ENCODE data around the gene CD180.

GRCh38 chr5:67240846-67241245 lies 44.2 kb upstream of the CD180 start:
- TF ChIP-seq EZH2phosphoT487 (IDR thresholded peaks at IDR 0.05; ENCODE audit: insufficient read depth, low read depth) (no peak), EZH2 (IDR thresholded peaks at IDR 0.05; ENCODE audit: insufficient read depth, poor library complexity, severe bottlenecking) (no peak)
